COLO829 (cell line): ENCODE results near the gene PCDHA8.
"Not testable (repeated sequence)": the region's sequence is repeated elsewhere in the genome, so short reads cannot be mapped to it uniquely, and the experiment has no call there.

Experiments
- DNase-seq: peaks from one replicate; pipeline ENCODE4 v3.0.0; 2012; ENCODE audit warnings: low spot score

The PCDHA8 gene

GRCh38 chr5:140840978-140841962 is at the start of gene PCDHA8:
TSS of gene PCDHA8 (plus strand) at chr5:140841187. CDS start at chr5:140841322, 135 bp downstream.
- peak; percentile 36 for DNase-seq

GRCh38 chr5:140794595-140795258 is 46.3 kb upstream of the PCDHA8 start, which contains the start of gene PCDHA2:
TSS of gene PCDHA2 (plus strand) at chr5:140794852.
- no peak for DNase-seq

GRCh38 chr5:140795259-140795641 is 45.7 kb upstream of the PCDHA8 start:
- no peak for DNase-seq

GRCh38 chr5:140796072-140796717 is 44.8 kb upstream of the PCDHA8 start:
- DNase-seq: not testable (repeated sequence)

GRCh38 chr5:140796718-140797095 is 44.3 kb upstream of the PCDHA8 start:
- no peak for DNase-seq

GRCh38 chr5:140800816-140801493 is 40.0 kb upstream of the PCDHA8 start, which contains the start of gene PCDHA3:
TSS of gene PCDHA3 (plus strand) at chr5:140801057.
- DNase-seq: no peak

- no peak for DNase-seq
These were observed 39.5 kb upstream of the PCDHA8 start for GRCh38 chr5:140801494-140801841.

- DNase-seq: not testable (repeated sequence)
These were observed 38.6 kb upstream of the PCDHA8 start for GRCh38 chr5:140802381-140802780.

- no peak for DNase-seq
These were observed 38.2 kb upstream of the PCDHA8 start for GRCh38 chr5:140802781-140803271.

- no peak for DNase-seq
These were observed 33.9 kb upstream of the PCDHA8 start, which contains the start of gene PCDHA4 for GRCh38 chr5:140806834-140807775. TSS of gene PCDHA4 (plus strand) at chr5:140807068.

GRCh38 chr5:140808241-140808888 is 32.6 kb upstream of the PCDHA8 start:
- DNase-seq: not testable (repeated sequence)

GRCh38 chr5:140808889-140809291 is 32.1 kb upstream of the PCDHA8 start:
- no peak for DNase-seq

GRCh38 chr5:140821375-140822280 is 19.4 kb upstream of the PCDHA8 start, which contains the start of gene PCDHA5:
TSS of gene PCDHA5 (plus strand) at chr5:140821613.
- peak; percentile 42 for DNase-seq

- no peak for DNase-seq
These were observed 18.7 kb upstream of the PCDHA8 start for GRCh38 chr5:140822281-140822629.

GRCh38 chr5:140822969-140823368 is 18.0 kb upstream of the PCDHA8 start:
- DNase-seq: not testable (repeated sequence)

GRCh38 chr5:140823475-140823874 is 17.5 kb upstream of the PCDHA8 start:
- no peak for DNase-seq

- DNase-seq: no peak
These were observed 13.2 kb upstream of the PCDHA8 start, which contains the start of gene PCDHA6 for GRCh38 chr5:140827704-140828361. TSS of gene PCDHA6 (plus strand) at chr5:140827960. CDS start at chr5:140828092, 132 bp downstream.

GRCh38 chr5:140828362-140828737 is 12.6 kb upstream of the PCDHA8 start:
- no peak for DNase-seq
